COLO668 (cell line): ENCODE measurements around the gene YES1.

Source experiments
- DNase-seq: peaks from one replicate; lab custom pipeline; 2025; ENCODE audit not compliant: unreplicated experiment; lab: John Stamatoyannopoulos, UW

The YES1 gene

DNA sequence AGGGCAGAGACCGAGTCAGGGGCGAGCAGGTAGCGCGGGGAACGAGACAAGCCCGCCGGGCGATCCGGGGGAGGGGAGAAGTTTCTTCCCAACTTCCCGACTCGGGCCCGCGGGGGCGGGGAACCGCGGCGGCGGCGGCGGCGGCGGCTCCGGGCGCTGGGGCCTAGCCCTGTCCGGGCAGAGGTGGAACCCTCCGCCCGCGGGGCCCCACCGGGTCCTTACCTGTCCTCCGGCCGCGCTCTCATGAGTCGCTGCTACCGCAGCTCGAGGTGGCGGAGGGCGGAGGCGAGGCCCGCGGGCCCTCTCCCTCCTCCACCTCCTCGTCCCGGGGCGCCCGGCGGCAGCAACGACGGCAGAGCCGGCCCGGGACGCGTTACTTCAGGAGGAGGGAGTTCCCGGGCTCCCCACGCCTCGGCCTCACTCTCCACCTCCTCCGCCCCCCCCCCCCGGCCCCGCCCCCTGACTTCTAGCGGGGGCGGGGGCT, at the start of gene YES1:
YES1 (minus strand) TSS at position 351 of the 484 bp plus-strand sequence. CDS start 55,415 bp downstream, outside the sequence.
- DNase-seq, result peak; percentile 82

DNA sequence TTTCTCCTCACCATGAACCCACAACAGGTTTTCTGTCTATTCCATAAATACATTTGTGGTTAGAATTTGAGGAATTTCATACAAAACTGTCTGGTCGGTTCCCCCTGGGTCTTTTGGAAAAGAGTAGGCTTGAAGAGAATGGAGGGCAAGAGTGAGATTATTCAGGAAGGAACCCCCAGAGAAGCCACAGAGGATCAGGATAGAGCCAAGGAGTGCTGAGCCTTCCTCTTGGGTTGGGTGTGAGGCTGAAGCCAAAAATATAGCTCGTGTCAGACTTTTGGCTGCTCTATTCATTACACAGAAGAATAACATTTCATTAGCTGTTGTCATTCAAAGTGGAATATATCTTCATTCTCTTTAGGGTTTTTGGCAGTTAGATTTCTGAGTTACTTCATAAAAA, 45.9 kb upstream of the YES1 start:
- DNase-seq, result no peak

DNA sequence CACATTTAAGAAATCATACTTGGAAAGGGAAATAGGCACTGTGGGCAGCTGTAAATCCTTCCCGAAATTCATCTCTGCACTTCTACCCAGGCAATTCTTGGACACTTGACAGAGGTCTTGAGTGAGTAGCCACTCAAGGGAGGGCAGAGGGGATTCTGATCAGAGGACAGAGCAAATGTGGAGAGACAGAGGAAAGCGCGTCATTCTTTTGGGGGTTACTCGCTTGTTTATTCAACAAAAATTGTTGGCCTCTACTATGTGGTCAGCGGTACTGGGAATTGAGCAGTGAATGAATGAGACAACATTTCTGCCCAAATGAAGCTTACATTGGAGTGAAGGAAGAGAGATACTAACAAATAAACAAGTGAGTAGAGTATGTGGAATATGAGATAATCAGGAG, 41.4 kb upstream of the YES1 start:
- no peak for DNase-seq

DNA sequence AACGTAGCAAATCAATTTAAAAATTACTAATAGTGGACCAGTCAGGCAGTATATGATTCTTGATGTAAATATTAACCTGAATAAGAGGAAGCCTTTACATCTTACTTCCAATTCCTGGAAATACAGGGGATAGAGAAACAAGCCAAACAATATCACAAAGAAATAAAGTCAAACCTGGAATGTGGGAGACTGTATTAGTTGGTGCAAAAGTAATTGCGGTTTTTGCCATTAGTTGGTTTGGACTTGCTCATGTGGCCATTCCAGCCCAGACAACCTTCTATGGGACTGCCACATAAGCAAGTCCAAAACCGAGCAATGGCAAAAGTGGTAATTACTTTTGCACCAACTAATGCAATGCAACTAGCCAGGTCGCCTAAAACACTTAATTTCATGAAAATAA, 38.9 kb upstream of the YES1 start:
- no peak for DNase-seq

DNA sequence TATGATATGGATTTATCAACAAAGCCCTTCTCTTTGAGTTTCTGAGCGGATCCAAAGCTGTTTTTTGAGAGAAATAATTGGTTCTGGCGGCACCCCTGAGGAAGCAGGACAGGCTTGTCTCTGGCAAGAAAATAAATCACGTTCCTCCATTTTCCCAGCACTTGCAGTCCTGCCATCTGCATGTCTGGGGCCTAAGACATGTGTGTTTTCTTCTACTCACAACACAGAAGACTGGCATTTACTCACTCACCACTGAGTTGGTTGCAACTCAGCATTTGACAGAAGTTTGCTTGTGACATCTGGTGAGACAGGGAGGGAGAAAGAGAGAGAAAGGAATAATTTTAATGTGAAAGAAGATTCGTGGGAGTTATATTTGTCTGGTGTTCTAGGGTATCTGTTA, 37.0 kb upstream of the YES1 start:
- DNase-seq, result no peak

DNA sequence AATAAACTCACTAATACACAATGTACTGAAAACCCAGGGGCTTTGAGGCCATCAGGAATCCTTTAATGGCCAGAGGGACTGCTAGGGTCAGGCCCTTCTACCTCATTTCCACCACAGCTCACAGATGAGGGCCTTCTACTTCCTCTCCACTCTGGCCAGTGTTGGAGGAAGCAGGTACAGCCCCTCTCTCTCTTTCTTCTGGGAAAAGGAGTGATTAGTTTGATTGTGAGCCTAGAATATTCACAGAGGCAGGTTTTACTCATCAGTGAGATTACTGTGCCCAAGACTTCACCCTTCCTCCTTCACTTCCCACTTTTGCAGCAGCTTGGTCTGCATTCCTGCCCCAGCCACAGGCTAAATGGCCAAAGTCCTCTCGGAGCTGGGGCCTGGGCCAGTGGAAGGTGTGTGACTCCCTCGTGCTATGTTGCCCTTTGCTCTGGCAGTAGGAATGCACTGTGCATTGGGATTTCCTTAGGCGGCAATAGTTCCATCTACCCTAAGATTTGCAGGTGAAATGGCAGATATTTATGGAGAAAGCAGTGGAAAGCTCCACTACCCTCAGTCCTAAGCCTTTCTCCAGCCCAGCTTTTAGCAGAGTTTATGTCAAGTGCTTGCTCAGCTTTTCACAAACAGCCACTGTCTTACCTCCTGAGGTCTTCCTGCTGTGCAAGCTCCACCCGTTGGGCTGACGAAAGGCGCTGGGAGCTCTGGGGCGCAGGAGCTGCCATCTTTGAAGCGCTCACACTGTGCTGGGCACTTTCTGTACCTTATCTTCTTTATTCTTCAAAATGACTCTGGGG, 36.2 kb upstream of the YES1 start:
- no peak for DNase-seq

DNA sequence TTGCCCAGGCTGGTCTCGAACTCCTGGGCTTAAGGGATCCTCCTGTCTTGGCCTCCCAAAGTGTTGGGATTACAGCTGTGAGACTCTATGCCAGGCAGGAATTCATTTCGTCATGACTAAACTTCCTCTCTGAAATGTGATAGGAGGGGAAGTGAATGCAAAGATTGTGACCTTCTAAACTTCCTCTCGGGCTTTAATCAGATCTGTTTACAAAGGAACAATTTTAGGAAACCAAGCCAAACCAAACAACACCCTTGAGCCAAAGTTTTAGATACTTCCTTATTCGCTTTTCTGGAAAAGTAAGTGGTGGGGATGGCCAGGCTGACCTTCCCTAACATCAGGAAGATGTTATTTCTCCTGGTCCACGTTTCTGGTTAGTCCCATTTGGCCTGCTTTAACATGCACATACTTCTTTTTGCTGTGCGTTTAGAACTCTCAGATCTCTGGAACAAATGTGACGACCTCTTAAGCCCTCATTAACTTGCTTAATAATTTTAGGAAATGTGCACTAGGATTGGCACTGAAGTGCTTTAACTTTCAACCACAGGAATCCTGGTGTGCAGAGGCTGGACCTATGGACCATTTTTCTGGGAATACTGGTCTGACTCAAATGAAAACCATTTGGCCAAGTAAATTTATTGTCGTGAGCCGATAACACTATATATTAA, 33.2 kb upstream of the YES1 start:
- no peak for DNase-seq

DNA sequence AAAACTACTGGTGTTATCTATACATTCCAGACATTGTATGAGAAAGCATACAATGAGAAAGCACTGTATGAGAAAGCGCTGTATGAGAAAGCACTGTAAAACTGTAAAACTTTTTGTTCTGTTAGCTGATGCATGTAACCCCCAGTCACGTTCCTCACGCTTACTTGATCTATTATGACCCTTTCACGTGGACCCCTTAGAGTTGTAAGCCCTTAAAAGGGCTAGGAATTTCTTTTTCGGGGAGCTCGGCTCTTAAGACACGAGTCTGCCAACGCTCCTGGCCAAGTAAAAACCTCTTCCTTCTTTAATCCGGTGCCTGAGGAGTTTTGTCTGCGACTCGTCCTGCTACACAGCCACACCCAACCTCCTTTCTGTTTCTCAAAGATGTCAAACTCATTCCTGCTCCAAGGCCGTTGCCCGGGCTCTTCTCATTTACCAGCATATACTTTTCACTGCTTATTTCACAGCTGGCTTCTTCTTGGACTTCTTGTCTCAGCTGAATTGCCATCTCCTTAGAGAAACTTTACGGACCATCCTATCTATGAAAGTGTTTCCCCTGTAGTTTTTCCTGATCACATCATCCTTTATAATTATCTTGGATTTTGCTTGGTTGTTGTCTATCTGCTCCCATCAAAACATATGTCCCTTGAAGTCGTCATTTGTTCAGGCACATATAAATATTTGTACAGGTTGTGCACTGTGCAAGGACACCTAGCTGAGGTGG, 29.8 kb upstream of the YES1 start:
- no peak for DNase-seq

DNA sequence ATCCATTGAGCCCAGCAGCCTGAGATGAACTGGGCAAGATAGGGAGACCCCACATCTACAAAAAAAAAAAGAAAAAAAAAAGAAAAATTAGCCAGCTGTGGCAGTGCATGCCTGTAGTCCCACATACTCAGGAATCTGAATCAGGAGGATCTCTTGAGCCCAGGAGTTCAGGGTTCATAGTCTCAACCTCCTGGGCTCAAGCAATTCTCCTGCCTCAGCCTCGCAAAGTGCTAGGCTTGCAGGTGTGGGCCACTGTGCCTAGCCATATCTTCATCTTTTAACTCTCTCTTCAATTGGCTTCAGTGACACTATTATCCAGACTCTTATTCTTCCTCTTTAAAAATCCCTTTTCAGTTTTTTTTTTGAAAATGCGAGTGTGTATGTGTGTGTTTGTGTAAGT, 28.5 kb upstream of the YES1 start:
- DNase-seq, result no peak

DNA sequence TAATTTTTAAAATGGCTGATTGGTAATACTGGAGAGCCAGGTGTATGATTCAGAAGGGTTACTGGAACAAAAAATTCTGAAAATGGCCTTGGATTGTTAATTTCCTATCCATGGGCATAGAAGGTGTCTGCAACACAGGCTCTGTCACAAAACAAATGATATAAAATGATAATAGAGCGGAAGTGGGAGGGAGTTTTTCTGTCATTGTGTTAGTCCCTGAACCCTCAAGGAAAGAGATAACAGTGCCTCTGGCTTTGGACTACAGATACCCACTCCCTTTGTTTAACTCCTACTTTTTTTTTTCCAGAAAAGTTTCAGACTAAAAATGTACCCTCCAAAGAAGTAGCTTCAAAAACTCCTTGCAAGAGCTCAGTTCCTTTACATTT, 28.0 kb upstream of the YES1 start:
- DNase-seq, result no peak

DNA sequence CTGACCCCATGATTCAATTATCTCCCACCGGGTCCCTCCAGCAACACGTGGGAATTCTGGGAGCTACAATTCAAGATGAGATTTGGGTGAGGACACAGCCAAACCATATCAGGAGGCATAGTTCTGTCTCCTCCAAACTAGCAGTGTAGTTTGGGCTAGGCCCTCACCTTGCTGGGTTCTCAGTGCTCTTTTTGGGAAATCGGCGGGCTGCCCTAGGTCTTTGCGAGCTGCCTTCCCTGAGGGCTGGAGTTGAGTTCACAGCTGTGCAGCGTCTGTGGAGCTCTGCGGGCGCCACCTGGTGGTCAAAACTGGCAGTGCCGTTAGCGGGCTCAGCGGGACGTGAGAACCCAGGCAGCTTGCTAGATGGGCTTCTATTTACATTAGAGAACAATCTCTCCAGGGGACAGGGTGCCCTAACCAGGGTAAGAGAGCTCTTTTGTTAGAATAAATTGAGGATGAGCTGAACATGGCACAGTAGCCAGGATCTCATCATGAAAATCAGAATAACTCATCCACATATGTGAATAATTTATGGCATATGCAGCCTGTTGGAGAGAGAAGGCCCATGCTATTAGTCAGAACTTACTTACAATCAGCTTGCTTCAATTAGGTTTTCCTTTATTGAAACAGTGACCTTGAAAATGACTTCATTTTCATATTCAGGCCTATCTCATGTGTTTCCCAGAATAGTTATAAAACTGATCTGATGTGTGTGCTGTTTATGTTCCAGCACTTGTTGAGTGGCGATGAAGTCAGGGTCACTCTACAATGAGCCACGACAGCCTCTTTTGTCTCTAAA, 27.4 kb upstream of the YES1 start:
- peak; percentile 84 for DNase-seq

DNA sequence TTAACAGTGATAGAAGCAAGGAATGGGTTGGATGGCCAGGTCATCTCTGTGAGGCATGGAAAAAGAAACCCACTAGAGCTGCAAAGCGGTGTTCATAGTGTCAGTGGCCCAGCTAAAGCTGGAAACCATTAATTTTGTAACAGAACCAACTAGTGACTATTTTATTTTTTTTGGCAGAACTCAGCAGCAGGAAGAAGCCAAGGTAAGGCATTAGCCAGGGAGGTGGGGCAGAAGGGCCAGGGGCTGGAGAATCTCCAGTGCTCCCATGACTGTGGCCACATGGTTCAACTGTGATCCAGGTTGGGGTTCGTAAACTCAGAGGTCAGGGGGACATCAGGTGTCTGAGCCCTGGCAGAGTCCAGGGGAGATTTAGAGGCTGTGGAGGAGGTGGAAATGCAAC, 25.9 kb upstream of the YES1 start:
- DNase-seq, result no peak

DNA sequence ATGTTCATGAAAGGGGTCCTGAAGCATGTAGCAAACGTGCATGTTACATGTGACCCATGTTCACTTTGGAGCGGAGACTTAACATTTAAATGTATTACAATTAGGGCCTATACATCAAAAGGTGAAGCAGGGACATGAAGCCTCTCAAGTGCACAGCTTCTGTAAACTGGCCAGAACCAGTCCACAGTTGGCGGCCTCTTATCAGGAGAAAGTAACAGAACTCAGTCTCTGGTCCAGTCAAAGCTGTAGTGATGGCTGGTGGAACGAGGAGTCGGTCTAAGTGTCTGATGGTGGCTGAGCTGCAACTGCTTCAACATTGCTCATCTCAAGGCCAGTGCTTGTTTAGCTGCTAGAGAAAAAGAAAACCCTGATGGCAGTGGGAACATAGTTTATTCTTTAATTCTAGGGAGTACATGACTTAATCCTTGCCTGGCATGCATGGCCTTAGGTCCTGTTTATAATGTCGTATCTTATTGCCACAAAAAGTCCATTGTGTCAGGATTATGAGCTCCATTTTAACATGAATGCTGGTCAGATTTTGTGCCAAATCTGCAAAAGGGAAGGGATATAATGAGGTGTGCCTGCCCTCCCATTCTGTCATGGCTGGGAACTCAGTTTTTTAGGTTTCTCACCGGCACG, 22.2 kb upstream of the YES1 start:
- DNase-seq, result no peak

DNA sequence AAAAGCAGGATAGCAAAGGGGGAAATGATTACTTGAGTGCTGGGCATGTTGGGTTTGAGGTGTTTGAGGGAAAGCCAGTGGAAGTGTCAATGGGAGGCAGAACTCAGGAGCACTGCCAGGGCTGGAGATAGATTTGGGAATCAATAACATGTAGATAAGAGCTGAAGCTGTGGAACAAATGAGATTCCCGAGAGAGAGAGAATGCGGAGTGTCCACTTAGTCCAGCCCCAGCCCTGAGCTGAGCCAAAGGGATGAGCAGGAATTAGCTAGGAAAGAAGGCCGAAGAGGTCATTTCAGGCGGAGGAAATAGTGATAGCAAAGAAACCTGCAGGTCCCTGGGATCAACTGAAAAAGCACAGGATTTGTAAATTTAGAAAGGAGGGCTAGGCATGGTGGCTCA, 21.2 kb upstream of the YES1 start:
- DNase-seq, result no peak

DNA sequence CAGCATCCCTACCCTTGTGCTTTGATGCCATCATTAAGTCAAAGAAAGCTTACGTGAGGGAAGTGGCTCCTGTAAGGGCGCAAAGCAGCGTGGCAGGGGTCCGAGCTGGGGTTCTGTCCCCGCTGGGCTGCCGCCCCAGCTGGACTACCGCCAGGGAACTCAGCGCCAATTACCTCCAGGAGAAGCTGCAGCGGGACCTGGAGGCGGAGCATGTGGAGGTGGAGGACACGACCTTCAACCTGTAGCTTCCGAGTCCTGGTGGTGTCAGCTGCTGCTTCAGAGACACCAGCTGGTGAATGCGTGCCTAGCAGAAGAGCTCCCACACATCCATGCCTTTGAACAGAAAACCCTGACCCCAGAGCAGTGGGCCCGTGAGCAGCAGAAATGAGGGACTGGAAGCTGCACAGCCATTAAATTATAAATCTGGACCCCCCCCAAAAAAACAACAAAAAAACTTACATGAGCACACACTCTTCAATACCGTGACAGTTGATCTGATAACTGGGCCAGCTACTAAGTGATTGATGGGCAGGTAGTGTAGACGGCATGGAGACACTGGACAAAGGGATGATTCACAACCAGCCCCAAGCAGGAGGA, 20.1 kb upstream of the YES1 start:
- DNase-seq, result peak; percentile 73

DNA sequence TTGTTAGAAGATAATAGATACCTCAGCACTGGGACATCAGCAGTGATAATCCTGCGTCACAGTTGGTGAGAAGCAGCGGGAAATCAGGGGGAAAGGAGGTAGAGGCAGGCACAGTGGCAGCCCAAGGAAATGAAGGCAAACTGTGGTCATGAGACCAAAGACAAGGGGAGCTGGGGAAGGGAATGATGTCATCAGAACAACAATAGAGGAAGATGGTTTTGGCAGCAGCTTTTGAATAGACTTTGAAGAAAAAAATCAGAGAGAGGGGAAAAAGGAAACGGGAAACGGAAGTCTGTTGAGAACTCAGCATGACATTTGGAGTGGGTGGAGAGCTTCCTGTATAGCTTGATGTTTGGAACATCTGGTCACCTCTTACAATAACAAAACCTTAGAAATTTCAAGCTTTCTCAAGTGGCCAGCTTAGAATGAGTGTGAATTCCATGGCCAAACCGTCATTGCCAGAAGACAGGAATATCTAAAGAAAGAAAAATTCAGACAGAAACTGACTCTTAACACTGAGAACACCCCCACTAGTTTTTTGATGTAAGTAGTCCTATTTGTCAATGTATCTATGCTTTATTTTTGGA, 18.4 kb upstream of the YES1 start:
- no peak for DNase-seq

DNA sequence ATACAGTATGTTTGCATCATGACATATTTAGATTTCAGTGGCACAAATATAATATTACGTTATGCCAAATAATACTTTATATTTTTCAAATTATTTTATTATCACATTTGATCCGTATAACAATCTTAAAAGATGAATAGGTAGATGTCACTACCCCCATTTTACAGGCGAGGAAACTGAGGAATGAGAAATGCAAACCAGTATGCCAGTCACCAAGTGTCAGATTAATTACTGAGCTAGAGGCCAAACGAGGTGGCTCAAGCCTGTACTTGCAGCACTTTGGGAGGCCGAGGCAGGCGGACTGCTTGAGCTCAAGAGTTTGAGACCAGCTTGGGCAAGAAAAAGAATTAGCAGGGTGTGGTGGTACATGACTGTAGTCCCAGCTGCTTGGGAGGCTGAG, 17.4 kb upstream of the YES1 start:
- DNase-seq, result no peak

DNA sequence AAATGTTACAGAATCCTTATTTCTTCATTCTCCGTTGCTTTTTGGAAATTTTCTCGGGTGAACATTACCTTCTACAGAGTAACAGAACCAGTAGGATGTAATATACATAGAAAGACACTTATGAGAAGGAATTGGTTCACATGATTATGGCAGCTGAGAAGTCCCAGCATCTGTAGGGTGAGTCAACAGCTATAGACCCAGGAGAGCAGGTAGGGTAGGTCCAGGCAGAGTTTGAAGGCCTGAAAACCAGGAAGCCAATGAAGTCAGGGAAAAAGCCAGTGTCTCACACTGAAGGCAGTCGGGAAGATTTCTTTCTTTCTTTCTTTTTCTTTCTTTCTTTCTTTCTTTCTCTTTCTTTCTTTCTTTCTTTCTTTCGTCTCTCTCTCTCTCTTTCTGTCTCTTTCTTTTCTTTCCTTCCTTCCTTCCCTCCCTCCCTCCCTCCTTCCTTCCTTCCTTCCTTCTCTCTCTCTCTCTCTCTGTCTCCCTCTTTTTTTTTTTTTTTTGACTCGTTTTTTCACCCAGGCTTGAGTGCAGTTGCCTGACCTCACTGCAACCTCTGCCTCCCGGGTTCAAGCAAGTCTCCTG, 15.1 kb upstream of the YES1 start:
- no peak for DNase-seq

DNA sequence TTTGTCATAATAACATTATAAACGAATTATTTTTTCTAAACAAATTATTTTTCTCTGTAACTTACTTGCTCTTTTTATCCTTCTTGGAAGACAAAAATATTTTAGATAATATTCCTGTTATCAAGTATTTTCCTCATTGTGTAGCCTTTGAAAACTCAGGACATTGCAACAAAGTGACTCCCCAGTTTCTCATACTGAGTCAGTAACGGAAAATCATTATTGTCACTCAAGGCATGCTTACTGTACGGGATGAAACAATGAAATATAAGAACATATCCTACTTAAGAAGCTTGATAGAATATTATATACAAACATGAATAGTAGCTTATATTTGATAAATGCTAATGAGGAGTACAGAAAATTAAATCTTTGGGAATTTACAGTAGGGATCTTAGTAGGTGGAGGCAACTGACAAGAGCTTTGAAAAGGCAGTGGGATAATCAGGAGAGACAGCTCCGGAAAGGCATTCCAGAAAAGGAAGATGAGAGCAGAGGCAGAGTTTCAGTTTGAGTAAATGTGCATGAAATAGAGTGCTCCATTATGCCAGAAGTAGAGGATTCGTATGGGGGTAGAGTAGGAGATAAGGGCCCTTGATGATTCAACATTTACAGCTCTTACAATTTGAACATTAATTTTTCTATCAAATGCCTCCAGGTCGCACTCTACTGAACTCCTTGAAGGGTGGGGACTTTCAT, 14.0 kb upstream of the YES1 start:
- no peak for DNase-seq
